Body of pancreas (tissue), 4 donors: ENCODE measurements around the gene UGDH.

Experiments used
- POLR2A ChIP-seq, 3 donors: fragments of 450-650 bp; IDR thresholded peaks; one replicate each; pipeline ENCODE4 v1.6.1; 2016; ENCODE audit warnings: antibody characterized with exemption in 3 of 3, mild to moderate bottlenecking in 2 of 3
- TF ChIP-seq, protein P1 (sequence below), 7 experiments: fragments of 450-650 bp in 4 of 7; fragments of 200-600 bp in 3 of 7; sonication (generic) in 3 of 7; IDR thresholded peaks; one replicate each; pipeline ENCODE4 v1.5.1; 2016 to 2019; ENCODE audit warnings: antibody characterized with exemption in 7 of 7

DNA sequence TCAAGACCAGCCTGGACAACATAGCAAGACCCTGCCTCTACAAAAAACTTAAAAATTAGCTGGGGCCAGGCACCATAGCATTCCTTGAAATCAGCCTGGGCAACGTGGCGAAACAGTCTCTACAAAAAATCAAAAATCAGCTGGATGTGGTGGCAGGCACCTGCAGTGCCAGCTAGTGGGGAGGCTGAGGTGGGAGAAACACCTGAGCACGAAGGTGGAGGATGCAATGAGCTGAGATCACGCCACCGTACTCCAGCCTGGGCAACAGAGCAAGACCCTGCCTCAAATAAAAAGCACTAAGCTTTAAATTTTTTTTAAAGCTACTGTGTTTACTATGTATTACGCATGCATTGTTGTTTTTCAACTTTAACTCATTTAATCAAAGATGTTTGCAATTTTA, 71.8 kb downstream of the UGDH start:
- TF ChIP-seq, protein P1, sequence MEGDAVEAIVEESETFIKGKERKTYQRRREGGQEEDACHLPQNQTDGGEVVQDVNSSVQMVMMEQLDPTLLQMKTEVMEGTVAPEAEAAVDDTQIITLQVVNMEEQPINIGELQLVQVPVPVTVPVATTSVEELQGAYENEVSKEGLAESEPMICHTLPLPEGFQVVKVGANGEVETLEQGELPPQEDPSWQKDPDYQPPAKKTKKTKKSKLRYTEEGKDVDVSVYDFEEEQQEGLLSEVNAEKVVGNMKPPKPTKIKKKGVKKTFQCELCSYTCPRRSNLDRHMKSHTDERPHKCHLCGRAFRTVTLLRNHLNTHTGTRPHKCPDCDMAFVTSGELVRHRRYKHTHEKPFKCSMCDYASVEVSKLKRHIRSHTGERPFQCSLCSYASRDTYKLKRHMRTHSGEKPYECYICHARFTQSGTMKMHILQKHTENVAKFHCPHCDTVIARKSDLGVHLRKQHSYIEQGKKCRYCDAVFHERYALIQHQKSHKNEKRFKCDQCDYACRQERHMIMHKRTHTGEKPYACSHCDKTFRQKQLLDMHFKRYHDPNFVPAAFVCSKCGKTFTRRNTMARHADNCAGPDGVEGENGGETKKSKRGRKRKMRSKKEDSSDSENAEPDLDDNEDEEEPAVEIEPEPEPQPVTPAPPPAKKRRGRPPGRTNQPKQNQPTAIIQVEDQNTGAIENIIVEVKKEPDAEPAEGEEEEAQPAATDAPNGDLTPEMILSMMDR (IDR thresholded peaks at IDR 0.05): no peak
- TF ChIP-seq POLR2A (IDR thresholded peaks at IDR 0.05): no peak
